Fibroblast of upper back skin (primary cell): Measurements from ENCODE around the gene CEL.
"Not testable (repeated sequence)": the region's sequence is repeated elsewhere in the genome, so short reads cannot be mapped to it uniquely, and the experiment has no call there.

Experiments
- DNase-seq: peaks from one replicate; pipeline ENCODE4 v3.0.0-alpha.2; 2013

Gene CEL

DNA sequence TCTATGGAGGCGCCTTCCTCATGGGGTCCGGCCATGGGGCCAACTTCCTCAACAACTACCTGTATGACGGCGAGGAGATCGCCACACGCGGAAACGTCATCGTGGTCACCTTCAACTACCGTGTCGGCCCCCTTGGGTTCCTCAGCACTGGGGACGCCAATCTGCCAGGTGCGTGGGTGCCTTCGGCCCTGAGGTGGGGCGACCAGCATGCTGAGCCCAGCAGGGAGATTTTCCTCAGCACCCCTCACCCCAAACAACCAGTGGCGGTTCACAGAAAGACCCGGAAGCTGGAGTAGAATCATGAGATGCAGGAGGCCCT, 3.2 kb downstream of the CEL start:
- no peak for DNase-seq

DNA sequence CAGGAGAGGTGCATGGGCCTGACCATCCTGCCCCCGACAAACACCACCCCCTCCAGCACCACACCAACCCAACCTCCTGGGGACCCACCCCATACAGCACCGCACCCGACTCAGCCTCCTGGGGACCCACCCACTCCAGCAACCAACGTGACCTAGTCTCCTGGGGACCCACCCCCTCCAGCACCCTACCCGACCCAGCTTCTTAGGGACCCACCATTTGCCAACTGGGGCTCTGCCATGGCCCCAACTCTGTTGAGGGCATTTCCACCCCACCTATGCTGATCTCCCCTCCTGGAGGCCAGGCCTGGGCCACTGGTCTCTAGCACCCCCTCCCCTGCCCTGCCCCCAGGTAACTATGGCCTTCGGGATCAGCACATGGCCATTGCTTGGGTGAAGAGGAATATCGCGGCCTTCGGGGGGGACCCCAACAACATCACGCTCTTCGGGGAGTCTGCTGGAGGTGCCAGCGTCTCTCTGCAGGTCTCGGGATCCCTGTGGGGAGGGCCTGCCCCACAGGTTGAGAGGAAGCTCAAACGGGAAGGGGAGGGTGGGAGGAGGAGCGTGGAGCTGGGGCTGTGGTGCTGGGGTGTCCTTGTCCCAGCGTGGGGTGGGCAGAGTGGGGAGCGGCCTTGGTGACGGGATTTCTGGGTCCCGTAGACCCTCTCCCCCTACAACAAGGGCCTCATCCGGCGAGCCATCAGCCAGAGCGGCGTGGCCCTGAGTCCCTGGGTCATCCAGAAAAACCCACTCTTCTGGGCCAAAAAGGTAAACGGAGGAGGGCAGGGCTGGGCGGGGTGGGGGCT, 4.6 kb downstream of the CEL start:
- DNase-seq: no peak

DNA sequence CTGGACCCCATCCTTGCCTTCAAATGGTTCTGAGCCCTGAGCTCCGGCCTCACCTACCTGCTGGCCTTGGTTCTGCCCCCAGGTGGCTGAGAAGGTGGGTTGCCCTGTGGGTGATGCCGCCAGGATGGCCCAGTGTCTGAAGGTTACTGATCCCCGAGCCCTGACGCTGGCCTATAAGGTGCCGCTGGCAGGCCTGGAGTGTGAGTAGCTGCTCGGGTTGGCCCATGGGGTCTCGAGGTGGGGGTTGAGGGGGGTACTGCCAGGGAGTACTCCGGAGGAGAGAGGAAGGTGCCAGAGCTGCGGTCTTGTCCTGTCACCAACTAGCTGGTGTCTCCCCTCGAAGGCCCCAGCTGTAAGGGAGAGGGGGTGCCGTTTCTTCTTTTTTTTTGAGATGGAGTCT, 5.2 kb downstream of the CEL start:
- no peak for DNase-seq

DNA sequence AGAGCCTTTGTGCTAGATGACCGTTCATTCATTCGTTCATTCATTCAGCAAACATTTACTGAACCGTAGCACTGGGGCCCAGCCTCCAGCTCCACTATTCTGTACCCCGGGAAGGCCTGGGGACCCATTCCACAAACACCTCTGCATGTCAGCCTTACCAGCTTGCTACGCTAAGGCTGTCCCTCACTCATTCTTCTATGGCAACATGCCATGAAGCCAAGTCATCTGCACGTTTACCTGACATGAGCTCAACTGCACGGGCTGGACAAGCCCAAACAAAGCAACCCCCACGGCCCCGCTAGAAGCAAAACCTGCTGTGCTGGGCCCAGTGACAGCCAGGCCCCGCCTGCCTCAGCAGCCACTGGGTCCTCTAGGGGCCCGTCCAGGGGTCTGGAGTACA, 6.0 kb downstream of the CEL start:
- DNase-seq: no peak

DNA sequence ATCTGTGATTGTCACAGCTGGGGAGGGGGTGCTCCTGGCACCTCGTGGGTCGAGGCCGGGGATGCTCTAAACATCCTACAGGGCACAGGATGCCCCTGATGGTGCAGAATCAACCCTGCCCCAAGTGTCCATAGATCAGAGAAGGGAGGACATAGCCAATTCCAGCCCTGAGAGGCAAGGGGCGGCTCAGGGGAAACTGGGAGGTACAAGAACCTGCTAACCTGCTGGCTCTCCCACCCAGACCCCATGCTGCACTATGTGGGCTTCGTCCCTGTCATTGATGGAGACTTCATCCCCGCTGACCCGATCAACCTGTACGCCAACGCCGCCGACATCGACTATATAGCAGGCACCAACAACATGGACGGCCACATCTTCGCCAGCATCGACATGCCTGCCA, 6.7 kb downstream of the CEL start:
- not testable (repeated sequence) for DNase-seq

DNA sequence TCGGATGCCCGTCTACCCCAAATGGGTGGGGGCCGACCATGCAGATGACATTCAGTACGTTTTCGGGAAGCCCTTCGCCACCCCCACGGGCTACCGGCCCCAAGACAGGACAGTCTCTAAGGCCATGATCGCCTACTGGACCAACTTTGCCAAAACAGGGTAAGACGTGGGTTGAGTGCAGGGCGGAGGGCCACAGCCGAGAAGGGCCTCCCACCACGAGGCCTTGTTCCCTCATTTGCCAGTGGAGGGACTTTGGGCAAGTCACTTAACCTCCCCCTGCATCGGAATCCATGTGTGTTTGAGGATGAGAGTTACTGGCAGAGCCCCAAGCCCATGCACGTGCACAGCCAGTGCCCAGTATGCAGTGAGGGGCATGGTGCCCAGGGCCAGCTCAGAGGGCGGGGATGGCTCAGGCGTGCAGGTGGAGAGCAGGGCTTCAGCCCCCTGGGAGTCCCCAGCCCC, 8.8 kb downstream of the CEL start:
- not testable (repeated sequence) for DNase-seq

DNA sequence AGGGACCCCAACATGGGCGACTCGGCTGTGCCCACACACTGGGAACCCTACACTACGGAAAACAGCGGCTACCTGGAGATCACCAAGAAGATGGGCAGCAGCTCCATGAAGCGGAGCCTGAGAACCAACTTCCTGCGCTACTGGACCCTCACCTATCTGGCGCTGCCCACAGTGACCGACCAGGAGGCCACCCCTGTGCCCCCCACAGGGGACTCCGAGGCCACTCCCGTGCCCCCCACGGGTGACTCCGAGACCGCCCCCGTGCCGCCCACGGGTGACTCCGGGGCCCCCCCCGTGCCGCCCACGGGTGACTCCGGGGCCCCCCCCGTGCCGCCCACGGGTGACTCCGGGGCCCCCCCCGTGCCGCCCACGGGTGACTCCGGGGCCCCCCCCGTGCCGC, 9.2 kb downstream of the CEL start:
- not testable (repeated sequence) for DNase-seq

DNA sequence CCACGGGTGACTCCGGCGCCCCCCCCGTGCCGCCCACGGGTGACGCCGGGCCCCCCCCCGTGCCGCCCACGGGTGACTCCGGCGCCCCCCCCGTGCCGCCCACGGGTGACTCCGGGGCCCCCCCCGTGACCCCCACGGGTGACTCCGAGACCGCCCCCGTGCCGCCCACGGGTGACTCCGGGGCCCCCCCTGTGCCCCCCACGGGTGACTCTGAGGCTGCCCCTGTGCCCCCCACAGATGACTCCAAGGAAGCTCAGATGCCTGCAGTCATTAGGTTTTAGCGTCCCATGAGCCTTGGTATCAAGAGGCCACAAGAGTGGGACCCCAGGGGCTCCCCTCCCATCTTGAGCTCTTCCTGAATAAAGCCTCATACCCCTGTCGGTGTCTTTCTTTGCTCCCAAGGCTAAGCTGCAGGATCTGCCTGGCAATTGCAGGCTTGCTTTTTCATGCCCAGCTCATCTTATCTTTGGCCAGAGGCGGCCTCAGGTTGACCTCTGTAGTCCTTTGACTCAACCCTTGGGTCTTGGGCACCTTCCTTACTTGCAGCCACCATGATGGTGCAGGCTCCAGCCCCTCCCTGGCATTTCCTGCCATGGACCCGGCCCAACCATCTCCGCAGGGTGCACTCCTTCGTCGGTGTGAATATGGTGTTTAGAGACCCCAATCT, 9.8 kb downstream of the CEL start:
- no peak for DNase-seq

DNA sequence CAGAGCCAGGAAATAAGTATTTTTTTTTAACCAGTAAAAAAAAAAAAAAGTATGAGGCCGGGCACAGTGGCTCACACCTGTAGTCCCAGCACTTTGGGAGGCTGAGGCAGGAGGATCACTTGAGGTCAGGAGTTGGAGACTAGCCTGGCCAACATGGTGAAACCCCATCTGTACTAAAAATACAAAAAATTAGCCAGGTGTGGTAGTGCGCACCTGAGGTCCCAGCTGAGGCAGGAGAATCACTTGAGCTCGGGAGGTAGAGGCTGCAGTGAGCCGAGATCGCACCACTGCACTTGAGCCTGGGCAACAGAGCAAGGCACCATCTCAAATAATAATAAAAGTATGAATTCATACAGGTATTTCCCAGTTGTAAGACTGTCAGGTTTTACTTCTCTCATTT, 10.4 kb downstream of the CEL start:
- DNase-seq: not testable (repeated sequence)

DNA sequence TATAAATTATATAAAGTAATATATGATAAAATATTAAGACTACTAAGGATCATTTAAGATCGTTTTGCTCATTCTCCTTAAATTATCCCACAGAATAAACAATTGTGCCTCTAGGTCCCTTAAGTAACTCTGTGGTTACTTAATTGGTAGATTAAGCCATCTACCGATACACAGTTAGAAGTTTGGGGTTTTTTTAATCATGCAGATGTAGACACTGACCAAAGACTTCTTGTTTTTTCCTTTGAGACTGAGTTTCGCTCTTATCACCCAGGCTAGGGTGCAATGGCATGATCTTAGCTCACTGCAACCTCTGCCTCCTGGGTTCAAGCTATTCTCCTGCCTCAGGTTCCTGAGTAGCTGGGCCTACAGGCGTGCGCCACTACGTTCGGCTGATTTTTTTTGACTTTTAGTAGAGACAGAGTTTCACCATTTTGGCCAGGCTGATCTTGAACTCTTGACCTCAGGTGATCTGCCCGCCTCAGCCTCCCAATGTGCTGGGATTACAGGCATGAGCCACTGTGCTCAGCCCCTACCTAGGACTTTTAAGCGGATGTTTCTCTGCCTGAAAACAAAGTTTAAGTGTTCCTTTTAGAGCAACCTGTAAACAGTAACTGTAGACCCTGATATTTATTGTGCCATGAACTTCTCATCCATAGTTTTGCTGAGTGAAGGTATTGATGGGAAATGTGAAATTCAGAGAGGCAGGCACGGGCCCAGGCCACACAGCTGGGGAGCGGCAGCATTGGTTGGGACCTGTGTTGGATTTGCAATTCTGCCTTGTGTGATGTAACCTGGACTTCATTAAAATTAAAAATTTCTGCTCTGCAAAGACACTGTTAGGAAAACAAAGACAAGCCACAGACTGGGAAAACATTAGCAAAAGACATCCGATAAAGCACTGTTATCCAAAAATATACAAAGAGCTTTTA, 11.6 kb downstream of the CEL start:
- DNase-seq: no peak

DNA sequence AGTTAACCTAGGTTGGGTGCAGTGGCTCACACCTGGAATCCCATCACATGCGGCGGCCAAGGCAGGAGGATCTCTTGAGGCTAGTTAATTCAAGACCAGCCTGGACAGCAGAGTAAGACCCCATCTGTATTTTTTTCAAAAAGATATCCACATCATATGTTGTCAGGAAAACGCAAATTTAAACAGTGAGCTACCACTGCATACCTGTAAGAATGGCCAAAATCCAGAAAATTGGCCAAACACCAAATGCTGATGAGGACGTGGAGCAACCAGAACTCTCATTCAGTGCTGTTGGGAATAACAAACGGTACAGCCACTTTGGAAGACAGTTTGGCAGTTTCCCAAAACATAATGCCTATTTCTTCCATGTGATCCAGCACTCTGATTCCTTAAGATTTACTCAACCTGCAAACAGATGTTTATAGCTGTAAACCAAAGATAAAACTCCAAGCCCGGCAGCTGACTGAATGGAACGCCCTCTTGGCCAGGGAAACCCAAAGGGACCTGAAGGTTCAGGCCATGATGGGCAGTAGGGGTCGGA, 12.4 kb downstream of the CEL start:
- DNase-seq: peak; percentile 64

DNA sequence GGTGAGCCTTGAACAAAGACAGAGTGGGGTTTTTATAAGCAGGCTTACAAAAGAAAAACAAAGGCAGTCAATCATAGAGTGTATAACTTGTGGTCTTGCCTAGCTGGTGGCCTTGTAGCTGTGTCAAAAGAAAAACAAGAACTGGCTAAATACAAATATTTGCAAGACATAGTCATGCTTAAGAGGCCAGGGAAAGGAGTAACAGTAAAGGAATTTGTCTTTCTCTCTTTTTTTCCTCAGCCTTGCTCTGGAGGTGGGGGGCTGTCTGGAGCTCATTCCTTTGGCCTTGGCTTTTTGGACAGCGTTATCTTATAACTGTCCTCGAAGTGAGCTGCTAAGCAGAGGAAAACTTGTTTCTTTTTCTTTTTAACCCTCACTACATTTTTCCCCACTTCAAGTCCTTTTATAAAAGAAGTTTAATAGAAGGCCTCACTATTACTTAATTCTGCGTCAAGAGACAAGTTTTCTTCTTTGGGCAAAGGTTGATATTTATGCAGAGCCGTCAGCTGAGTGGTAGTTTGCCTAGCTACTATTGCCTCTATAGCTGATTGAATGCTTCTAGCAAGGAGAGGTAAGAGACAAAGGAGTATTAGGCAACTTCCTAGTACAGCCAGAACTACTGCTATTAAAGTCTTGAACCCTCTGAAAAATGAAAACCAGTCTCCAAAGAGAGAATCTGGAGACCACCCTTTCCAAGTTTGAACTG, 14.3 kb downstream of the CEL start:
- peak; percentile 90 for DNase-seq

DNA sequence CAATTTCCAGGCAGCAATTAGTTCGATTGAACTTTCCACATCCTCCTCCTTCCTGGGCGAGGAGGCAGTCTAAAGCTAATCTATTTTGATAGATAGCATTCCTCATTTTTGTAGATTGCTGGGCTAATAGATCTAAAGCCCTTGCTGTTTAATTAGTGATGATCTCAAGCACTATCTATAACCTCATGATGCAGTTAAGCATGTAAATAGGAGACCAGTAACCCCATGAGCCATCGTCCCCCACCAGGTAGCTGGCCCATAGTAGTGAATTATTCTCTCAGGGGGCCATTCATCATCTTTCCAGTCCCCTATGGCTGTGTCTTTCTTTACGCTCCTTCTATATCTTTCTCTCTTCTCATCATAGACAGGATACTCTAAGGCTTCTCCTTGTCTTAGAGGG, 14.9 kb downstream of the CEL start:
- no peak for DNase-seq

DNA sequence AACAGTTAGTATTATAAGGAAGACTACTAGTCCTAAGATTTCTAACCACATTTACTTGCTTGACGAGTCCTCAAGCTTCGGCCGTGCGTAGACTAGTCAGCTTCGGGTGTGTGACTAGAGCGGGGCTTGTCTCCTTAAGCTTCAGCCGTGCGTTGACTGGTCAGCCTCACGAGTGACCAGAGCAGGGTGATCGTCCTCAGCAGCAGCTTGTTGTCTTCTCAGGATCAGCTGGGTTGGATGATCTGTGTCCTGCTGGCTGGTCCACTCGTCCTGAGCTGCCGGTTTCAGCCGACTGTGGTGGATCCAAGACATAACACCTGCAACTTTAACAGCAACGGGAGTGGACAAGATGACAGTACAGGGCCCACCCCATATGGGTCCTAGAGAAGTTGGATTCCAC, 16.7 kb downstream of the CEL start:
- no peak for DNase-seq

DNA sequence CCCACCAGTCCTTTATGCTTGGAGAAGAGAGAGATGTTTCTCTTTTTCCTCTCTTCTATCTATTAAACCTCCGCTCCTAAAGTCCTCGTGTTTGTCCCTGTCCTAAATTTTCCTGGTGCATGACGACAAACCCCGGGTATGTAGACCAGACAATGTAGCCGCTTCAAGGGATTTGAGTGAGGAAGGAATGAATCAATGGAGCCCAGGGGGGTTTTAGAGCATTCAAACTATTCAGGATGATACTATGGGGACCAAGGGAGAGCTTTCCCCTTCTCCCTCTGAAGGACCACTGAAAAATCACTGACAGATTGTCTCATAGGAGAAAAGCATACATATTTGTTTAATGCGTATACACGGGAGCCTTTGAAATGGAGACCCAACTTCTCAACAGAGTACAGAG, 18.4 kb downstream of the CEL start:
- DNase-seq: peak; percentile 40

DNA sequence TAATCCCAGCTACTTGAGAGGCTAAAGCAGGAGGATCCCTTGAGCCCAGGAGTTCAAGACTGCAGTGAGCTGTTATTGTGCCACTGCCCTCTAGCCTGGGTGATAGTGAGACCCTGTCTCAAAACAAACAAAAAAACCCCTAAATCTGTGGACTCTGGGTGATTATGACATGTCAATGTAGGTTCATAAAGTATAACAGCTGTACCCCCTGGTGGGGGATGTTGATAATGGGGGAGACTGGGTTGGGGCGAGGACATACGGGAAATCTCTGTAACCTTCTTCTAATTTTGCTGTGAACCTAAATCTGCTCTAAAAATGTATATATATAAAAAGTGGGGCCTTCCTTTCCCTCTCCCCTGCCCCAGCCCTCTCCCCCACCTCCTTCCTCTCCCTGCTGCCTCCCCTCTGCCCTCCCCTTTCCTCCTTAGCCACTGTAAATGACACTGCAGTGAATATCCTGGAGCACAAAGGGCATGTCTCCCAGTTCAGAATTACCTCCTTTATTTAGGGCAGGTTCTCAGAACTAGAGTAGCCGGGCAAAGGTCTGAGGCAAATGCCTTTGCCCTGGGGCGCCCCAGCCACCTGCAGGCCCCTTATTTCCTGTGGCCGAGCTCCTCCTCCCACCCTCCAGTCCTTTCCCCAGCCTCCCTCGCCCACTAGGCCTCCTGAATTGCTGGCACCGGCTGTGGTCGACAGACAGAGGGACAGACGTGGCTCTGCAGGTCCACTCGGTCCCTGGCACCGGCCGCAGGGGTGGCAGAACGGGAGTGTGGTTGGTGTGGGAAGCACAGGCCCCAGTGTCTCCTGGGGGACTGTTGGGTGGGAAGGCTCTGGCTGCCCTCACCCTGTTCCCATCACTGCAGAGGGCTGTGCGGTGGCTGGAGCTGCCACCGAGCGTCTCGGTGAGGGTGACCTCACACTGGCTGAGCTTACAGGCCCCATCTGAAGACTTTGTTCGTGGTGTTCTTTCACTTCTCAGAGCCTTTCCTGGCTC, 19.3 kb downstream of the CEL start:
- DNase-seq: not testable (repeated sequence)

DNA sequence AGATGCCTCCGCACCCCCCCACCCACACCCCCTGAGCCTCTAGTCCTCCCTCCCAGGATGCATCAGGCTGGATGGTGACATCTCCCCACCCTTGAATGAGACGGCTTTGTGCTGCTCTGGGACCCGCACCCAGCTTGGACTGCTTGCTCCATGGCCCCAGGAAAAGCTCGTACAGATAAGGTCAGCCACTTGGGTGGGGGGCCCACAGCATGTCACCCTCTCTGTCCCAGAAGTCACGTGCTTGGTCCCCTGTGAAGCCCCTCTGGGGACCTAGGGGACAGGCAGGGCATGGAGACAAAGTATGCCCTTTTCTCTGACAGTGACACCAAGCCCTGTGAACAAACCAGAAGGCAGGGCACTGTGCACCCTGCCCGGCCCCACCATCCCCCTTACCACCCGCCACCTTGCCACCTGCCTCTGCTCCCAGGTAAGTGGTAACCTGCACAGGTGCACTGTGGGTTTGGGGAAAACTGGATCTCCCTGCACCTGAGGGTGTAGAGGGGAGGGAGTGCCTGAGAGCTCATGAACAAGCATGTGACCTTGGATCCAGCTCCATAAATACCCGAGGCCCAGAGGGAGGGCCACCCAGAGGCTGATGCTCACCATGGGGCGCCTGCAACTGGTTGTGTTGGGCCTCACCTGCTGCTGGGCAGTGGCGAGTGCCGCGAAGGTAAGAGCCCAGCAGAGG, 20.3 kb downstream of the CEL start:
- DNase-seq: not testable (repeated sequence)

DNA sequence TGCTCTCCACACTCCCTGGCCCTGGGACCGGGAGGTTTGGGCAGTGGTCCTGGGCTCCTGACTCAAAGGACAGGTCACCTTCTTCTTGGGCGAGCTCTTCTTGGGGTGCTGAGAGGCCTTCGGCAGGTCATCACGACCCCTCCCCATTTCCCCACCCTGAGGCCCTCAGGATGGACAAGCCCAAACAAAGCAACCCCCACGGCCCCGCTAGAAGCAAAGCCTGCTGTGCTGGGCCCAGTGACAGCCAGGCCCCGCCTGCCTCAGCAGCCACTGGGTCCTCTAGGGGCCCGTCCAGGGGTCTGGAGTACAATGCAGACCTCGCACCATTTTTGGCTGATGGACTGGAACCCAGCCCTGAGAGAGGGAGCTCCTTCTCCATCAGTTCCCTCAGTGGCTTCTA, 21.9 kb downstream of the CEL start:
- not testable (repeated sequence) for DNase-seq

DNA sequence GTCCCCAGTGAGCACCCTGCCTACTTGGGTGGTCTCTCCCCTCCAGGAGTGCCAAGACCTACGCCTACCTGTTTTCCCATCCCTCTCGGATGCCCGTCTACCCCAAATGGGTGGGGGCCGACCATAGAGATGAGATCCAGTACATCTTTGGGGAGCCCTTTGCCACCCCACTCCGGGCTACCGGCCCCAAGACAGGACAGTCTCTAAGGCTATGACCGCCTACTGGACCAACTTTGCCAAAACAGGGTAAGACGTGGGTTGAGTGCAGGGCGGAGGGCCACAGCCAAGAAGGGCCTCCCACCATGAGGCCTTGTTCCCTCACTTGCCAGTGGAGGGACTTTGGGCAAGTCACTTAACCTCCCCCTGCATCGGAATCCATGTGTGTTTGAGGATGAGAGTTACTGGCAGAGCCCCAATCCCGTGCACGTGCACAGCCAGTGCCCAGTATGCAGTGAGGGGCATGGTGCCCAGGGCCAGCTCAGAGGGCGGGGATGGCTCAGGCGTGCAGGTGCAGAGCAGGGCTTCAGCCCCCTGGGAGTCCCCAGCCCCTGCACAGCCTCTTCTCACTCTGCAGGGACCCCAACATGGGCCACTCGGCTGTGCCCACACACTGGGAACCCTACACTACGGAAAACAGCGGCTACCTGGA, 24.6 kb downstream of the CEL start:
- not testable (repeated sequence) for DNase-seq

DNA sequence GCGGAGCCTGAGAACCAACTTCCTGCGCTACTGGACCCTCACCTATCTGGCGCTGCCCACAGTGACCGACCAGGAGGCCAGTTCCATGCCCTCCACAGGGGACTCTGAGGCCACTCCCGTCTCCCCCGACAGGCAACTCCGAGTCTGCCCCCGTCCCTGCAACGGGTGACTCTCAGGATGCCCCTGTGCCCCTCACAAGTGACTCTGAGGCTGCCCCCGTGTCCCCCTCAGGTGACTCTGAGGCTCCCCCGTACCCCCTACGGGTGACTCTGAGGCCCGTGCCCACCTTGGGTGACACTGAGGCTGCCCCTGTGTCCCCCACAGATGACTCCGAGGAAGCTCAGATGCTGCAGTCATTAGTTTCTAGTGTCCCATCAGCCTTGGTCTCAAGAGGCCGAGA, 25.1 kb downstream of the CEL start:
- DNase-seq: no peak
